ENCODE data around the gene ALG14.

Gene ALG14

GRCh38 chr1:94978401-94978800 is 94.3 kb downstream of the ALG14 start:
- DNase-seq: no peak

GRCh38 chr1:94976971-94977548 is 95.7 kb downstream of the ALG14 start:
- DNase-seq: no peak

GRCh38 chr1:94974824-94975223 is 97.9 kb downstream of the ALG14 start:
- no peak for DNase-seq

GRCh38 chr1:94974241-94974640 is 98.5 kb downstream of the ALG14 start:
- no peak for DNase-seq

- DNase-seq: no peak
Measured at GRCh38 chr1:94973309-94973922, 99.3 kb downstream of the ALG14 start.

GRCh38 chr1:94971491-94971924 is 101.2 kb downstream of the ALG14 start:
- no peak for DNase-seq

GRCh38 chr1:94970783-94971182 is 102.0 kb downstream of the ALG14 start:
- DNase-seq: no peak

GRCh38 chr1:94969137-94969536 is 103.6 kb downstream of the ALG14 start:
- no peak for DNase-seq

GRCh38 chr1:94966033-94966432 is 106.7 kb downstream of the ALG14 start:
- DNase-seq: no peak

- no peak for DNase-seq
Measured at GRCh38 chr1:94963864-94964263, 108.9 kb downstream of the ALG14 start.

- DNase-seq: no peak
Measured at GRCh38 chr1:94962409-94963265, 110.1 kb downstream of the ALG14 start.

- DNase-seq: no peak
Measured at GRCh38 chr1:94961988-94962387, 110.8 kb downstream of the ALG14 start.

GRCh38 chr1:94961582-94961981 is 111.2 kb downstream of the ALG14 start:
- no peak for DNase-seq

GRCh38 chr1:94958081-94958480 is 114.7 kb downstream of the ALG14 start:
- DNase-seq: no peak

- no peak for DNase-seq
Measured at GRCh38 chr1:94955767-94956632, 116.8 kb downstream of the ALG14 start.

GRCh38 chr1:94954263-94955220 is 118.2 kb downstream of the ALG14 start:
- no peak for DNase-seq

- DNase-seq: no peak
Measured at GRCh38 chr1:94953746-94954145, 119.0 kb downstream of the ALG14 start.

- no peak for DNase-seq
Measured at GRCh38 chr1:94953107-94953506, 119.6 kb downstream of the ALG14 start.

- DNase-seq: no peak
Measured at GRCh38 chr1:94952539-94952938, 120.2 kb downstream of the ALG14 start.

GRCh38 chr1:94951509-94952208 is 121.1 kb downstream of the ALG14 start:
- DNase-seq: no peak

- no peak for DNase-seq
Measured at GRCh38 chr1:94951046-94951445, 121.7 kb downstream of the ALG14 start.

Data from NCI-H1436 treated with DMSO at 0.1 percent for 48 hours (cell line).